Liver (tissue), 9 donors: ENCODE measurements around the gene NMNAT2. TPM values are rescaled to one million over a fixed set of nuclear protein-coding genes. Genes with fewer than 3 reads are reported as not detected.

Experiments used
- DNase-seq: peaks from one replicate; pipeline ENCODE4 v3.0.0-alpha.2; 2017; ENCODE audit warnings: low spot score
- H3K27ac ChIP-seq, 2 donors: one replicate each; pipeline ENCODE4 v1.7.0; 2013; ENCODE audit warnings: inconsistent platforms in 2 of 2, low read length in 2 of 2, control low read depth in 1 of 2, low read depth in 1 of 2, mild to moderate bottlenecking in 1 of 2
- H3K27me3 ChIP-seq, 4 donors: one replicate each; pipeline versions ENCODE4 v1.6.1 to v1.7.0; 2013; ENCODE audit warnings: low read length in 3 of 4, inconsistent platforms in 1 of 4, mild to moderate bottlenecking in 1 of 4, moderate library complexity in 1 of 4; ENCODE audit not compliant: control insufficient read depth in 4 of 4, insufficient read depth in 4 of 4
- H3K36me3 ChIP-seq, 4 donors: one replicate each; pipeline versions ENCODE4 v1.6.1 to v1.7.0; 2013; ENCODE audit warnings: low read length in 3 of 4, mild to moderate bottlenecking in 3 of 4, low read depth in 1 of 4, moderate library complexity in 1 of 4; ENCODE audit not compliant: control insufficient read depth in 4 of 4, insufficient read depth in 3 of 4
- H3K4me1 ChIP-seq, 4 donors: one replicate each; pipeline versions ENCODE4 v1.6.1 to v1.7.0; 2013; ENCODE audit warnings: low read length in 3 of 4, mild to moderate bottlenecking in 3 of 4, moderate library complexity in 1 of 4; ENCODE audit not compliant: control insufficient read depth in 4 of 4, insufficient read depth in 4 of 4
- H3K4me3 ChIP-seq, 3 donors: one replicate each; pipeline versions ENCODE4 v1.6.1 to v1.7.0; 2013; ENCODE audit warnings: low read length in 3 of 3, control low read depth in 1 of 3, low read depth in 1 of 3, mild to moderate bottlenecking in 1 of 3
- H3K9ac ChIP-seq, 2 donors: one replicate each; pipeline ENCODE4 v1.7.0; 2013; ENCODE audit warnings: low read length in 2 of 2, mild to moderate bottlenecking in 2 of 2, moderate library complexity in 2 of 2, control low read depth in 1 of 2, low read depth in 1 of 2
- H3K9me3 ChIP-seq, 4 donors: one replicate each; pipeline versions ENCODE4 v1.6.1 to v1.7.0; 2013; ENCODE audit warnings: low read length in 3 of 4; ENCODE audit not compliant: control insufficient read depth in 4 of 4
- ATF3 ChIP-seq: IDR thresholded peaks from 2 replicates; pipeline ENCODE4 v1.6.1; 2016; ENCODE audit warnings: antibody characterized with exemption
- CTCF ChIP-seq: fragments of 150-350 bp; IDR thresholded peaks from 2 replicates; pipeline ENCODE4 v1.5.1; 2017; ENCODE audit warnings: improper control_type of control experiment, low read depth, low read length; ENCODE audit not compliant: missing input control
- EGR1 ChIP-seq, 2 donors: IDR thresholded peaks; 2 replicates each; pipeline ENCODE4 v1.6.1; 2016 to 2018; ENCODE audit warnings: antibody characterized with exemption in 2 of 2, low read depth in 2 of 2
- FOXA1 ChIP-seq: IDR thresholded peaks from 2 replicates; pipeline ENCODE4 v1.6.1; 2016; ENCODE audit warnings: antibody characterized with exemption
- FOXA2 ChIP-seq: IDR thresholded peaks from 2 replicates; pipeline ENCODE4 v1.6.1; 2016; ENCODE audit warnings: antibody characterized with exemption
- GABPA ChIP-seq, 2 donors: IDR thresholded peaks in 1 of 2; conservative IDR thresholded peaks in 1 of 2; 2 replicates each; pipeline ENCODE4 v1.6.1; 2016; ENCODE audit warnings: antibody characterized with exemption in 2 of 2, mild to moderate bottlenecking in 1 of 2, moderate library complexity in 1 of 2
- HNF4A ChIP-seq, 2 donors: conservative IDR thresholded peaks; 2 replicates each; pipeline ENCODE4 v1.6.1; 2016; ENCODE audit warnings: antibody characterized with exemption in 2 of 2, mild to moderate bottlenecking in 2 of 2
- HNF4G ChIP-seq: IDR thresholded peaks from 2 replicates; pipeline ENCODE4 v1.6.1; 2016; ENCODE audit warnings: antibody characterized with exemption
- JUND ChIP-seq, 2 donors: IDR thresholded peaks; 2 replicates each; pipeline ENCODE4 v1.6.1; 2016; ENCODE audit warnings: antibody characterized with exemption in 2 of 2
- RAD21 ChIP-seq, 2 donors: IDR thresholded peaks; 2 replicates each; pipeline ENCODE4 v1.6.1; 2016; ENCODE audit warnings: antibody characterized with exemption in 2 of 2, mild to moderate bottlenecking in 2 of 2
- REST ChIP-seq: IDR thresholded peaks from 2 replicates; pipeline ENCODE4 v1.6.1; 2016; ENCODE audit warnings: antibody characterized with exemption, mild to moderate bottlenecking
- RXRA ChIP-seq, 2 donors: IDR thresholded peaks; 2 replicates each; pipeline ENCODE4 v1.6.1; 2017 to 2018; ENCODE audit warnings: antibody characterized with exemption in 2 of 2, mild to moderate bottlenecking in 1 of 2
- SP1 ChIP-seq: IDR thresholded peaks from 2 replicates; pipeline ENCODE4 v1.6.1; 2018; ENCODE audit warnings: antibody characterized with exemption, mild to moderate bottlenecking
- ZBTB33 ChIP-seq: IDR thresholded peaks from 2 replicates; pipeline ENCODE4 v1.6.1; 2016; ENCODE audit warnings: antibody characterized with exemption
- WGBS: extraction: QIAGEN DNeasy Blood & Tissue Kit; methylation state at CpG from one replicate; pipeline ENCODE4 v1.1.7; 2013; 5-methylcytosine and 5-hydroxymethylcytosine counted together
- polyA plus RNA-seq, 2 donors: library from polyadenylated mRNA; stranded (reverse) in 1 of 2; unstranded in 1 of 2; fragments of 200-250 nt in 1 of 2; fragments of >200 nt in 1 of 2; fragmentation: Nextera tagmentation in 1 of 2; extraction: Ambion mirVana in 1 of 2; gene quantifications; one replicate each; pipeline versions ENCODE4 v1.2.1 to v1.2.3, GENCODE V29; 2013 to 2015
- total RNA-seq, 2 donors: library from RNA; depleted of rRNA; stranded (reverse); fragments of >200 nt; gene quantifications; one replicate each; pipeline ENCODE4 v1.2.3, GENCODE V29; 2014
- TF ChIP-seq, protein P1 (sequence below): IDR thresholded peaks from 2 replicates; pipeline ENCODE4 v1.6.1; 2016; ENCODE audit warnings: antibody characterized with exemption
- donor health status: healthy.
- donor health status: healthy.
- donor health status: healthy.
- donor health status: healthy.
- donor health status: healthy.

The NMNAT2 gene
- total and polyA plus RNA-seq, 4 donors, result under 0.01 to 0.07 (median 0.05) TPM; not detected in 1

DNA sequence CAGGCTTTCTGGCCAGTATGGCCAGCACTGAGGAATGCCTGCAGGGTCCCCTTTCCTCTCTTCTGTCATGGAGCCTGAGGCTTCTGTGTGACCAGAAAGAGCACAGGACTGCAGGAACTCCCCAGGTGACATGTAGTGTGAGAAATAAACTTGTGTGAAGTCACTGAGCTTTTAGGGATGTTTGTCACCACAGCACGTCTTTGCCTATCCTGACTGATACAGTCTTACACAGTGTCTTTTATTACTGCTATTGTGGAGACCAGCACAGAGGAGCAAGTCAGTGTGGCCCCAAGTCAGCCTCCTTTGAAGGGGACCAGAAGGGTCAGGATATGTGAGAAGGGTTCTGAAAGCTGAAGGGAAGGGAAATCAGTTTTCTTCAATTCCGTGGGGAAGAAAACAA, 129.6 kb downstream of the NMNAT2 start:
- no peak for TF ChIP-seq HNF4G
- TF ChIP-seq CTCF, result no peak
- TF ChIP-seq ATF3, result no peak
- TF ChIP-seq FOXA2, result no peak
- TF ChIP-seq JUND (IDR thresholded peaks at IDR 0.05), result no peak
- Histone ChIP-seq H3K27ac (no peak overlapping the region), H3K4me1 (no peaks in the 10 kb centered on the region), H3K4me3 (no peak overlapping the region), H3K9ac (no peak overlapping the region), H3K36me3 (no peaks in the 10 kb centered on the region), H3K9me3 (no peaks in the 10 kb centered on the region), H3K27me3 (no peaks in the 10 kb centered on the region)
- WGBS, result 91% methylated on average over 2 of the region's 2 CpGs
- DNase-seq, result no peak

DNA sequence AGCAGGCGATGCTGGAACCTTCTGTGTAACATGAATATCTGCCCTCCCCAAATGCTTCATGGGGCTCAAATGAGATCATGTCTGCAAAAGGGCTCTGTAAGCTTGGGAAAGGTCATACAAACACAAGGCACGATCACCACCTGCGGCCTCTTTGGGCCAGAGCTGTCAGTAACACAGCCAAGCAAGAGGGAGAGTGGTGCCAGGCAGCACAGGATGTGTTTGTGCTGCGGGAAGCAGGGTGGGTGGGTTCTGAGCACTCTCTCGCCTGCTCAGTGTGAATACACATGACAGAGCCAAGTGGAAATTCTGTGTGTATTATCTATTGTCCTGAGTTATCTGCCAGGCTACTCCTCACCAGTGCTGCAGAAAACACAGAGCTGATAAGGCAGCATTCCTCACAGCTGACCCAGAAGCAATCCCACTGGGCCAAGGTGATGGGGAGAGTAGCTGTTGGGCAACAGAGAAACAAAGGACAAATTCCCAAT, 130.9 kb downstream of the NMNAT2 start:
- DNase-seq, result no peak
- no peak overlapping the region for H3K4me3 ChIP-seq
- no peaks in the 10 kb centered on the region for H3K4me1 ChIP-seq
- no peaks in the 10 kb centered on the region for H3K36me3 ChIP-seq
- H3K27me3 ChIP-seq, result no peaks in the 10 kb centered on the region
- 70% methylated on average over 5 of the region's 5 CpGs for WGBS
- no peak overlapping the region for H3K9ac ChIP-seq
- H3K9me3 ChIP-seq, result no peaks in the 10 kb centered on the region
- TF ChIP-seq GABPA (IDR thresholded peaks at IDR 0.05 in 1 of 2, conservative IDR thresholded peaks at IDR 0.05 in 1 of 2), result no peak
- no peak for TF ChIP-seq CTCF
- no peak for TF ChIP-seq HNF4G
- no peak for TF ChIP-seq FOXA2
- no peak for TF ChIP-seq HNF4A (conservative IDR thresholded peaks at IDR 0.05)
- no peak for TF ChIP-seq EGR1 (IDR thresholded peaks at IDR 0.05; ENCODE audit: low read depth in 2 of 2)
- TF ChIP-seq, protein P1, sequence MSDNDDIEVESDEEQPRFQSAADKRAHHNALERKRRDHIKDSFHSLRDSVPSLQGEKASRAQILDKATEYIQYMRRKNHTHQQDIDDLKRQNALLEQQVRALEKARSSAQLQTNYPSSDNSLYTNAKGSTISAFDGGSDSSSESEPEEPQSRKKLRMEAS, result no peak
- TF ChIP-seq RXRA (IDR thresholded peaks at IDR 0.05), result no peak
- no peak for TF ChIP-seq SP1
- TF ChIP-seq FOXA1, result no peak
- TF ChIP-seq ZBTB33, result no peak
- no peak for TF ChIP-seq REST
- TF ChIP-seq RAD21 (IDR thresholded peaks at IDR 0.05), result no peak
- no peak for TF ChIP-seq ATF3
- no peak overlapping the region for H3K27ac ChIP-seq
